ENCODE data around the gene SLC39A5.

GRCh38 chr12:56202366-56202765, 27.5 kb upstream of the SLC39A5 start:
- no peak for TF ChIP-seq CTCF (IDR thresholded peaks at IDR 0.05)
- TF ChIP-seq POLR2AphosphoS5 (IDR thresholded peaks at IDR 0.05) = no peak
- TF ChIP-seq POLR2A (IDR thresholded peaks at IDR 0.05) = no peak

All from breast epithelium (tissue), 3 donors.